ENCODE results near the gene CABLES1.
A peak's percentile ranks its signal among the peaks of the same experiment; 100 is the strongest.

CABLES1 gene

DNA sequence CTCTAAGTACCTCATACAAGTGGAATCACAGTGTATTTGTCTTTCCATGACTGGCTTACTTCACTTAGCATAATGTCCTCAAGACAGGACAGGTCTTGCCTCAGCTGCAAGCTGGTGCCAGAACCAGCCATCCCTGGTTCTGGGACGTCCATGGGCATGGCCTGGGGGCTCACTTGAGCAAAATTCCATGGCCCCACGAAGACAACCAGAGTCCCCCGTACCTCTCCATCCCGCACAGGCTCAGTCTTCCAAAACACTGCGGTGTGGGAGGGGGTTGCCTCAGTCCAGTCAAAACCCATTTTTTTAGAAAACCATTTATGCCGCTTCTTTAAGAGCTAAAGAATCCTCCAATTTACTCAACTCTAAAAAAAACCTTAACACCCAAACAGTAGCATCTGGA, 21.7 kb upstream of the CABLES1 start:
- no peak for DNase-seq

DNA sequence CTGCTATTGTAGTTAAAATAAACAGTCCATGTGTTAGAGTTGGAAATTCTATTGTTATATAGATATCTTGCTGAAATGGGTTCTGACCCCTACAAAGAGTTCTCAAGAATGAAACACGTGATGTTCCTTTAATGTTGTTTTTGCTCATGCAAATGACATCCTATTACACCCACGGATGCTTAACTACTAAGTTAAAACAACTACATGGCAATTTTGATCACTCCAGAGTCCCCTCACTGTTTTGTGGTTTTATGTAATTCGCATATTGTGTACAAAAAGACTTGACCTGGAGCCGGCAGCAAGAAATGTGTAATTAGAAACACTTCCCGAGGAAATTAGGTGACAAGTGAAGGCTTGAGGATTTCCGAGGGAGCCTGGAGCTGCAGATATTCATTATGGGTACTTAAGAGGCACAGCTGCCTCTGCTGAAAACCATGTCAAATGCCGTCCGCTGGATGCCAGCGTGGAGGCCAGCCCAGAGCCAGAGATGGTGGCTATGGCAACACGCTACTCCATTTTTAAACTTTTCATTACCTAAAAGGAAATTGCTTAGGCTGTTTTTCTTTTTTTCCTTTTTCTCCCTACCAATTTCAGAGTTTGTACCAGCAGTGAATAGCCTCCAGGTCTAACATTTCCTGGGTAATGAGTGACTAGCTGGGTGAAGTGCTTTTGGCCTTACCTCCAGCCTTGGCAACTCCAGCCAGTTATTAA, 21.0 kb upstream of the CABLES1 start:
- DNase-seq = no peak

DNA sequence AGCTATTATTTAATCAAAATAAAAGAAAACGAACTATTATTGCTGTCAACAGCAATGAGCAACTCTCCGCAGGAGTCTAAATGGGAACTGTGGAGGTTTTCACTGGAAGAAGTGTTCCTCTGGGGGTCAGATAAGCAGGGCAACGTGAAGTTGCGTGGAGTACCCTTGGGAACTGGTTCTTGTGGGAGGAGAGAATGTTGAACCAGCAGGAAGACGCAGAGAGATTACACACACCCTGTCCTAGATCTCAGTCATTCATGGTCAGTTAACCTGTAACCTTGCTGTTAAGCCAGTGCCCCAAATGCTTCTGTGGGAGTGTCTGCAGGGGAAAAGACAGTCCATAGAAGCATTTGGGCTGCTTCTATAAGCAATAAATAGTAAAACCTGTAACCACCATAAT, 20.4 kb upstream of the CABLES1 start:
- DNase-seq = peak; percentile 18

DNA sequence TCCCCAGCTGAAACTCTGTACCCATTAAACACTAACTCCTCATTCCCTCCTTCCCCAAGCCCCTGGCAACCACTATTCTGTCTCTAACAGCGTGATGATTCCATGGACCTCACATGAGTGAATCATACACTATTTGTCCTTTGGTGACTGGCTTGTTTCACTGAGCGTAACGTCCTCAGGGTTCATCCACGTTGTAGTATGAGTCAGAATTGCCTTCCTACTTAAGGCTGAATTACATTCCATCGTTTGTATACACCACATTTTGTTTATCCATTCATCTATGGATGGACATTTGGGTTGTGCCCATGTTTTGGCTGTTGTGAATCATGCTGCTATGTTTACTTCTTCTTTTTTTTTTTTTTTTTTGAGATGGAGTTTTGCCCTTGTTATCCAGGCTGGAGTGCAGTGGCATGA, 19.6 kb upstream of the CABLES1 start:
- peak; percentile 99 for DNase-seq

DNA sequence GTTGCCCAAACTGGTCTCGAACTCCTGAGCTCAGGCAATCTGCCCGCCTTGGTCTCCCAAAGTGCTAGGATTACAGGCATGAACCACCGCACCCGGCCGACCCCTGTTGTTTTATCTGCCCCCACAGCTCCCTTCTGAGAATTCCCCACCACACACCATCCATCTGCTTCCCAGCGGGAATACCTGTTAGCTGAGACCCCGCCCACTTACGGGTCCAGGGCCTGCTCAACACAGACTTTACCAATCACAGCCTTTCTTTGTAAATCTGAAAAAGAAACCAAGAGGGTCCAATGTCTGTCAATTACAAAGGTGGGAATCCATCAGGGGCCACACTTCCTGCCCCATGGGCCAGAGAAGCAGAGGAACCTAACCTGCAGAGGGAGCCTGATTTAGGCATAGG, 14.2 kb upstream of the CABLES1 start:
- DNase-seq = no peak

DNA sequence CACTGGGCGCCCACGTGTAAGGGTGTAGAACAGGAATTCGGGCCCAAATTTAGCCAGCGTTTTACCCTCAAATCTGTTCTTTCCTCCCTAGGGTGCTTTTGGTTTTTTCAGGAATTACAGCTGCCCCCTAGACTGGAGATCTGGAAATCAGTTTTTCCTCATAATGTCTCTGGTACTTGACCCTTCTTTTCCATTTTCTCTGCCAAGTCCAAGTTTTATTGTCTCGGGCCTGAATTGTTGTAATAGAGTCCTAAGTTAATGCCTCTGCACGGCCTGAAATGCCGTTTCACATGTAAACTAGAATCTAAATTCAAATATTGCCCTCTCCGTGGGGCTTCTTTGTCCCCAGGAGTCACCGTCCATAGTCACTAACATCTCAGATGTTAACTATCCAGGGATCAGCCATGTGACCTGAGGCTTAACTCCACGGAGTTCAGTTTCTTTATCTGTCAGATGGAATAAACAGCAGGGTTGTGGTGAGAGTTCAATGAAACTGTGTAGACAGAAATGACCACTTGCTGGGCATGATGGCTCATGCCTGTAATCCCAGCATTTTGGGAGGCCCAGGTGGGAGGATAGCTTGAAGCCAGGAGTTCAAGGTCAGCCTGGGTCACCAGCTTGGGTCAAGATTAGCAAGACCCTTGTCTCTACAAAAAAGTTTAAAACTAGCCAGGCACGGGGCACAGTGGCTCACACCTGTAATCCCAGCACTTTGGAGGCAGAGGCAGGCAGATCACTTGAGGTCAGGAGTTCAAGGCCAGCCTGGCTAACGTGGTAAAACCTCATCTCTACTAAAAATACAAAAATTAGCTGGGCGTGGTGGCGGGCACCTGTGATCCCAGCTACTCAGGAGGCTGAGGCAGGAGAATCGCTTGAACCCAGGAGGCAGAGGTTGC, 12.7 kb upstream of the CABLES1 start:
- DNase-seq = no peak

DNA sequence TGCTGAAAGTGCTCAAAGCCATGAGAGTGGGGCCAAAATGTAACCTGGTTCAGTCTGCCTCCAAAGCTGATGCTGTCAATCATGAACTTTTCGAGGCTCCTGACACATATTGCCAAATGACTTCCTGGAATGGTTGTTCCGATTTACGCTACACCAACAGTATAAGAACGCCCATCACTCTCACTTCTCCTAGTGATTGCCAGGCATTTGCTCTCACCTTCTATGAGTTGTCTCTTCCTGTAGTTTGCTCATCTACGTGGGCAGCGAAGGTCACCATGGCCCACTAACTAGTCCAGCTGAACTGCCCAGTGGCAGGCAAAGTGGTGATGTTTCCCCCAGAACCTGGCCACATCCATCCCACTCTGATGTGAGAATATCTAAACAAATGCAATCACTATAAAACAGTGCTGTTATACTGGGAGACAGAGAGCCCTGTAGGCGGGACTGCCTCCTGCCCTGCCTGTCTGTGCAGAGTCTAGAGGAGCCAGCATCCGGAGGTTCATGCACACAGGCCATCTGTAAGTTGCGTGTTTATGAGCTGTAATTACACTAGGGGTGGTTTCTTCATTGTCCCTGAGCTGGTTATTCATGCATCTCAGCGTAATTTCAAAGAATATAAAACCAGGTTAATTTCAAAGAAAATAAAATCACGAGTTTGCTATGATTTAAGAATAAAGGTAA, 8.8 kb upstream of the CABLES1 start:
- no peak for DNase-seq

DNA sequence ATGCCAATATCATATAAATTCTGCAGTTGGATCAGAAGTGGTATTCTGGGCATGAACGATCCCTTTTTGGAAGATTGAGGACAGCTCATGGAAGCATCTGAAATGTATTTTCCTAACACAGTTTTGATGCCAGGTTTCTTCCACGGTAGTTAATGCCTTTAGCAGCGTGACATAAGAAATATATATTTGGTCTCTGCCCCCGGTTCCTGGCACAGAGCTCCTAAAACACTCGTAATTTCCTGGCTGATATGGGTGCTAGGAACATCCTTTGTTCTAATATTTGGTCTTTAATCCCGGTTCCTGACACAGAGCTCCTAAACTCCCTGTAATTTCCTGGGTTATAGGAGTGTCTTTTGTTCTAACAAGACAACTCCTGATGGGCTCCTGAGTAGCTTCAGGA, 8.2 kb upstream of the CABLES1 start:
- no peak for DNase-seq

DNA sequence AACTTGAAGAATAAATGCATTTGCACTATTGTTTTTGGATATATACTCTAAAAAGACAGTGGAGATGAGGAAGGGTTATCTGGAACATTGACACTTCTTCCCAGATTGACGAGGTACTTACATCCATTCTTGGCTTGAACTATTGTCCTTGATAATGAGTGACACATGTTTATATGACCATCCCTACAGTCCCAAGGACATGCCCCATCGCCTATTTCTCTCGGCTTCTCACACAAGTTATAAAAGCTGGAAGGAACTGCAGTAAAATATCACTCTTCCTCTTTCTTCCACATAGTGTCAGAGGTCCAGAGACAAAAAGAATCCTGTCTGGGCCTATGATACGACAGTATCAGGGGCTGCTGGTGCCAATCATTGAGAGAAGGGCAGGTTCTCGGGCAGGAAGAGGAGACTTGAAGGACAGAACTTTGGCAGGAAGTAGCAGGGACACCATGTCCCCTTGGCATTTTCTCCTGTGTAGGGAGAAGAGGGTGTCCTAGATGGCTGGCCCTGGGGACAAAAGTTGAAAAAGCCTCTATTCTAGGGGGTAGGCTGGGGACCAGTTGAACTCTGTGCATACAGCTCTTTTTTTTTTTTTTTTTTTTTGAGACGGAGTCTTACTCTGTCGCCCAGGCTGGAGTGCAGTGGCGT, 5.8 kb upstream of the CABLES1 start:
- DNase-seq = no peak

DNA sequence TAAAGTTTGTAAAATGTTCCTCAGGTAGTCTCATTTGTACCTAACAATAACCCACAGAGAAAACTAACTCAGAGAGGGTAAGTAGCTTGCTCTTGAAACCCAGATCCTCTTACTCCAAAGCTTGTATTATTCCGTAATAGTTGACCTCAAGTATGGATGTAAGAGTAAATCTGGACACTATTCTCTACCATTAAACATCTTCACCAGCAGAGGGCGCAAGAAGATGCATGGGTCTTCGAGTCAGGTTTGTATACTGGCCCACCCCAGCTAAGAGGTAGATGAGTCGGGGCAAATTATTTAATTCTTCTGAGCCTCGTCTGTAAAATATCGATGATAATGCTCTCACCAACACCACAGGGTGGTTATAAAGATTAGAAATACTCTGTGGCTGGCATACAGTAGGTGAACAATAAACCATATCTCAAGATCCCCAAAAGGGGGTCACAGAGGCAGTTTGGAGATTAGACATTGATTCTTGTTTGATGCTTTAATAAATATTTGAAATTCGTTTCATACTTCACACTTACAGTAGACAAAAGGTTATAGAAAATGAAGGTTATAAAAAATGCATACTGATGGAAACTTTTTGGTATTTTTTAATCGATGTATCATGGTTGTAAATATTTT, 3.5 kb upstream of the CABLES1 start:
- peak; percentile 60 for DNase-seq

DNA sequence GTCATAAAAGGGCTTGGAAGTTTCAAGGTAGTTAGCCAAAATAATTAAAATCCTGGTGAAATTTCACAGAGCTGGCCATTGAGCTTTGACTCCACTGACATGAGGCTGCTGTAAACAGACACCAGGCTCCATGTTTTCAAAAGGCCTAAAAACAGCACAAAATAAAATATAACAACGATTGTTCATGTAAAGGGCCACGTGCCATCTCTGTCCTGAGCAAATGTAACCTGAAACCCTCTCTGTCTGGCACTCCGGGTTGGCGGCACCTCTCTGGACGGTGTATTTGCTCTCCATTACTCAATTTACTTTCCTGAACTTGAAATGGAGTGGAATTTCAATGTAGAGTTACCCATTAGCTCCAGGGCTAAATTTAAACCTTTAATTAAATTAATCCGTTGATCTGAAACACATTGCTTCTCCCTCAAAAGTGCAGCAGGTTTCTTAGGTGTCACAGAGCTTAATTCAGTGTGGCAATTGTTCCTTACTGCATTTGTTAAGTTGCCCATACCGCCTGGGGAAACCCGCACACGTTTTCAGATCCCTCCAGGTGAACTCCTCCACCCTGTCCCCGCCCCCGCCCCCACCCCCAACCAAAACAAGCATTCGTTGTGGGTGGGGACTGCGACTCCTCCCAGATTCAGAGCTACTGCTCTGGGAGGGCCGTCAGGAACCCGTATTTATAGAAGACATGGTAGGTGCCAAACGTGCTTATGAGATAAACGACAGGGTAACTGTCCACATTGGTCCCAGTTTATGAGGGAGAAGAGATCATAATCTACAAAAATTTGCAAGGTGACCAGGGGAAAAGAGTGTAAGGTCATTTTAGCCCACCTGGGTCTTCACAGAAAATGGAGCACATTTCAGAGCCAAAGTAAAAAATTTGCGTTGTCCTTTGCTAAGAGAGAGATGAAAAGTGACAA, 1.2 kb upstream of the CABLES1 start:
- no peak for DNase-seq

DNA sequence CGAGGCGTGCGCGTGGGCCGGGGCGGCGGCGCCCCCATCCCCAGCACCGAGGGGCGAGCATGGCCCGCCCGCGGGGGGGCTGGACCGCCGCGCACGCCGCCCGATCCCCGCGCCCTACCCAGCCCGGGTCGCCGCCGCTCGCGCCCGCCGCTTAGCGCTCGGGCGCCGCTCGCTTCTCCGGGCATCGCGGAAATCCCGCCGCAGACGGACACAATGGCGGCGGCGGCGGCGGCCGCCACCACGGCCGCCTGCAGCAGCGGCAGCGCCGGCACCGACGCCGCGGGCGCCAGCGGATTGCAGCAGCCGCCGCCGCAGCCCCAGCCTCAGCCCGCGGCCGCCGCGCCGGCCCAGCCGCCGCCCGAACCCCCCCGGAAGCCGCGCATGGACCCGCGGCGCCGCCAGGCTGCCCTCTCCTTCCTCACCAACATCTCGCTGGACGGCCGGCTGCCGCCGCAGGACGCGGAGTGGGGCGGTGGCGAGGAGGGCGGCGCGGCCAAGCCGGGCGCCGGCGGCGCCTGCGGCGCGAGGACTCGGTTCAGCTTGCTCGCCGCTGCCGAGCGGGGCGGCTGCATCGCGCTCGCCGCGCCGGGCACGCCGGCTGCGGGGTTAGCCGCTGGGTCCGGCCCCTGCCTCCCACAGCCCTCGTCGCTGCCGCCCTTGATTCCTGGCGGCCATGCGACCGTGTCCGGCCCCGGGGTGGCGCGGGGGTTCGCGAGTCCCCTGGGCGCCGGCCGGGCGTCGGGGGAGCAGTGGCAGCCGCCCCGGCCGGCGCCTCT, 453 bp downstream of the CABLES1 start:
- DNase-seq = peak; percentile 47

DNA sequence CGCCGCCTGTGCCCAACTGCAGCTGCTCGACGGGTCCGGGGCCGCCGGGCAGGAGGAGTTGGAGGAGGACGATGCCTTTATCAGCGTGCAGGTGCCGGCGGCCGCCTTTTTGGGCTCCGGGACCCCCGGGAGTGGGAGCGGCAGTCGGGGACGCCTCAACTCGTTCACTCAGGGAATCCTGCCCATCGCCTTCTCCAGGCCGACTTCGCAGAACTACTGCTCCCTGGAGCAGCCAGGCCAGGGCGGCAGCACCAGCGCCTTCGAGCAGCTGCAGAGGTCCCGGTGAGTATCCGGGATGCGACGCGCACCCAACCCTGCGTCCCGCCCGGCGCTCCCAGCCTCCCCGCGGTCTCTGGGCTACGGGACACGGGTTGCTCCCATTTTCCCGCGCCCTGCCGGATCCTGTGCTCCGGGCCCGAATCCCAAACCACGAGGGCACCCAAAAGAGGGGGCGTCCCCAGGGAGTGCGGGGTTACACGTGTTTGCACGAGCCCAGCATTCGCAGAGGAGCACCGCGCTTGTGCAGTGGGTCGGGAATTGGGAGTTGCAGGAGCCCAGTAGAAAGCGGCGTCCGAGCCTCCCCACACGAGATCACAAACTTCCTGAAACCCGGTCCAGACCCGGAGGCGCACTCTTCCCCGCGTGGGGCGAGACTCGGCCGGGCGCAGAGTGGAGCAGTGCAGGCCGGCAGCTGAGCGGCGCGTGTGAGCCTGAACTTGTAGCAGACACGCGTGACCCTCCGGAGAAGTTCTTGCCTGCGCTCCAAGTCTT, 1.2 kb downstream of the CABLES1 start:
- peak; percentile 41 for DNase-seq

DNA sequence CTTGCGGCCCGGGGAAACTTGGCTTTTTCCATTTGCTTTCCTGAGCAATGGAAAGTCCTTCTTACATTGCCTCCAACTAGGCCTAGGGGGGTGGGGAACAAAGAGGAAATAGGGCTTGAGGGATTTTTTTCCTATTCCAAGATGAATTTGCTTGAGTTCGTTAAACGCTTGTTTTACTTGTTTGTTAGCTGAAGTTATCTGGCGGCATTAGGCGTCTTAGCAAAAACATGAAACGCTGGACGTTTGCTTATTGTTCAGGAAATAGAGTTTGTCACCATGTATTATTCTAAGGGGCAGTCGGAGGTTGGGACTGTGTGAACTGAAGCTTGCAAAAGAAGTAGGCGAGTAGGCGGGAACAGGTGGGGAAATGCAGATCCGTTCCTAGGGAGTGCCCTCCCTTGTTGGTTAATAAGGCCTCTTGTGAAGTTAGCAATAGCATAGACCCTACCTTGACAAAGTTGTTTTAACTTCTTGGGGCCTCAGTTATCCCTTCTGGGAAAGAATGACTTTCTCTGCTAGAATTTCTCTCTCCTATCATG, 1.9 kb downstream of the CABLES1 start:
- DNase-seq = no peak

DNA sequence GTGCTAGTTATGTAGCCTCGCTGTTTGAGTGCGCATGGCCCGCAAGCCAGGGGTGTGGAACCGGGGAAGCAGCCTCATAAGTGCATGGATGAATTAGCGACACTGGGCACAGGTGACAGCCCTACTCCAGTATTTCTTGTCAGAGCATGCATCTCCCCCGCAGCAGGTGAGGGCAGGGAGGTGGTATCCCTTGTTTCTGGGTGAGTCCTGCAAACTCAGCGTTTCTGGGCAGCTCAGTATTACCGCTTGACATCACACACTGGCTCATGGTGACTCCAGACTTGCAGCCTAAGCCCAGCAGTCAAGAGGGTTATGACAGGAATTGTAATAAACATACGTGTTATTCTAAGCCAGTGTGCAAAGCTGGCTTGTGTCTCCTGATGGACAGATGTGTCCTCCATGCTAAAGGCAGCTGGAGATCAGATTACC, 2.5 kb downstream of the CABLES1 start:
- DNase-seq = no peak

DNA sequence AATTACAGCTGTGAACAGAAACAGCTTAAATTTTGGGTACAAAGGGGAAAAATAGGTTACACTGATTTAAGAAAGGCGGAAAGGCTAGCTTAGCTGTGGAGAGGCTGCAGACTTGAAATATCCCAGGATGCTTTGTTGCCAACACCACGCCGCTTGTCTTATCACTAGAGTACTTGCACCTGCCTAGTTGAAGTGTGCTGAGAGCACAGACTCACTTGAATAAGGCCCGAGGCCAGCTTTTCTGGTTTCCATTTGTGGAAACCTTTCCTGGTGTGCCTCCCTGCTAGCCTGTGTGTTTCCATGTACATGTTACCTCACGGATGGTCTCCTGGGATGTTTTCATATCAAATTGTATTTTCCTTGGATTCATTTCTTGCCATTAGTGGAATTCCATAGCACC, 3.2 kb downstream of the CABLES1 start:
- no peak for DNase-seq

DNA sequence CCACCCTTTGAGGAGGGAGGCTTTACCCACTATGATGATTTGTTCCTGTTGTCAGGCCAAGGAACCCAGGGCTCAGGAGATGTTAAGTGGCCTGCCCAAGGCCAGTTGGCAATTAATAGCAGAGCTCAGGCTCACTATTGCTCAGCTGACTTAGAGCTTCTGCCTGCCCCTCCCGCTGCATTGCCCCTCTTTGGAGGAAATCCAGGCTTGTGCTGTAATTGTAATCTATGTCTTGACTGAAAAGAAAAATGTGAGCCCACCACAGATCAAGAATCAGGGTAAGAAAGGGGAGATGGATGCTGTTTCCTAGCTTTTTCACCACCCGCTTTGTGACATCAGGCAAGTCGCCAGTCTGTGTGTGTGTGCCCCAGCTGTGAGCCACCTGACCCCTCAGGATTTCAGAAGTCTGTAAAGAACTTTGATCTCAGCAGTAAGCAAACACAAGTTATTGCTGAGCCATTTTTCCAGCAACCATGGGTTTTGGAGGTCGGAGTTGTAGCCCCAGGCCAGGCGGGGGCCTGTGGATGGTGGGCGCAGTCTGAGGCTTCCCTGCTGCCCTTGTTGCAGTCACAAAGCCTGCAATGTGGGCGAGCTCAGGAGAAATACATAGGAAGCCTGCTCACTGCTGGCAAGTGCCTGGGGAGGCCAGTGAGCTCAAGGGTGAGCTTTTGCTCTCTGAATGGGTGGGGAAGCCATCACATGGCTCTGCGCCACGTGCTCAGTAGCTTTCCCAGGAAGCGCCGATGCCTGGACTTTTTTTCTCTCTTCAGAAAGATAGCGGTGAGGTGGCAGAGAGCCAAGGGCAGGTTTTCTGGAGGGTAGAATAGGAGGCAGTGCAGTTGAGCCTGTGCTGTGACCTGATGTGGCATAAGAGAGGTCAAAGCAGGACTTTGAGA, 6.1 kb downstream of the CABLES1 start:
- no peak for DNase-seq

DNA sequence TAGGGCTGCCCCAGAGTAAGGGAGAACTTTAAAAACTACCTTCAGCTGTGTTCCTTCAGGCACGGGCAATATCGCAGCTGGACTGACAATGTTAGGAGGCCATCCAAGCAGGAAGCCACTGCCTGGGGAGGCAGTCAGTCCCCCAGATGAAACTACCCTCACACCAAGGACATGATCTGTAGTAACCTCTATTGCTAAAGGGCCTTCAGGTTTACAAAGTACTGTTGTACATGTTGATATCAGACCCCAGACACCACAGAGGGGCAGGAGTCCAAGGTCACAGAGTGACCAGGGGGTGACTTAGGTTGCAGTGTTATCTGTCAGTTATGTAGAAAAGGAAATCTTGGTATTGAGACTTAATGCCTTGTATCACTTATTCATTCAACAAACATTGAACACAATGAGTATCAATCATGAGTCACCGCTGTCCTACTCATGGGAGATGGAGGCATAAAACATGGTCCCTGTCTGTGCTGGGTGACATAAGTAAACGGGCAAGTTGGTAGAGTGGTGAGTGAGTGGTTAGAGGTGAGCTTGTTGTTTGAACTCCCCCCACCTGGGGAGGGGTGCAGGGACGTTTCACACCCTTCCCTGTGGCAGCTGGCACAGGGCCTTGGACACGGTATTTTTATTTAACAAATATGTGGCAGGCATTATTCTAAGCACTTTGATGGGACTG, 7.1 kb downstream of the CABLES1 start:
- no peak for DNase-seq
